Keratinocyte (primary cell): Measurements from ENCODE around the gene TIGD4. TPM values are rescaled to one million over a fixed set of nuclear protein-coding genes. Genes with fewer than 3 reads are reported as not detected.

ENCODE experiments used
- DNase-seq: peaks from one replicate; pipeline ENCODE4 v3.0.0-alpha.2; 2011; ENCODE audit warnings: low read depth, missing footprints, low spot score
- FAIRE-seq: peaks from 2 replicates; lab custom pipeline; 2011; peaks lifted over from hg19 to GRCh38; lab: Jason Lieb, UNC
- H2AFZ ChIP-seq: 2 replicates; pipeline ENCODE4 v1.6.0; 2012; ENCODE audit warnings: low read length, control low read depth, inconsistent platforms; ENCODE audit not compliant: control insufficient read depth
- H3K27ac ChIP-seq: 2 replicates; pipeline ENCODE4 v1.5.1; 2011; ENCODE audit warnings: low read length; ENCODE audit not compliant: control insufficient read depth, insufficient read depth
- H3K27me3 ChIP-seq: 3 replicates; pipeline ENCODE4 v1.6.0; 2011; ENCODE audit warnings: low read length; ENCODE audit not compliant: control insufficient read depth, insufficient read depth; ENCODE audit errors: extremely low read depth
- H3K36me3 ChIP-seq, 2 experiments: 2 replicates in 1 of 2; 3 replicates in 1 of 2; pipeline ENCODE4 v1.5.1; 2011; ENCODE audit warnings: low read length in 2 of 2, mild to moderate bottlenecking in 1 of 2; ENCODE audit not compliant: control insufficient read depth in 2 of 2, insufficient read depth in 2 of 2; ENCODE audit errors: extremely low read depth in 1 of 2
- H3K4me1 ChIP-seq: 3 replicates; pipeline ENCODE4 v1.5.1; 2011; ENCODE audit warnings: low read length; ENCODE audit not compliant: control insufficient read depth, insufficient read depth; ENCODE audit errors: extremely low read depth
- H3K4me2 ChIP-seq: 3 replicates; pipeline ENCODE4 v1.6.0; 2011; ENCODE audit warnings: low read depth, low read length; ENCODE audit not compliant: control insufficient read depth, insufficient read depth; ENCODE audit errors: extremely low read depth
- H3K4me3 ChIP-seq, 3 experiments: fragments of 200-600 bp in 1 of 3; sonication (generic) in 1 of 3; 2 replicates in 2 of 3; 3 replicates in 1 of 3; pipeline ENCODE4 v1.5.1; 2011 to 2016; ENCODE audit warnings: low read length in 3 of 3, mild to moderate bottlenecking in 3 of 3, control low read depth in 2 of 3, inconsistent platforms in 1 of 3, low read depth in 1 of 3, mixed read lengths in 1 of 3, mixed run types in 1 of 3, moderate library complexity in 1 of 3; ENCODE audit not compliant: control insufficient read depth in 2 of 3, insufficient read depth in 2 of 3; ENCODE audit errors: extremely low read depth in 1 of 3
- H3K79me2 ChIP-seq: 2 replicates; pipeline ENCODE4 v1.6.0; 2012; ENCODE audit warnings: low read length; ENCODE audit not compliant: control insufficient read depth, insufficient read depth
- H3K9ac ChIP-seq: 3 replicates; pipeline ENCODE4 v1.6.0; 2011; ENCODE audit warnings: low read length; ENCODE audit not compliant: control insufficient read depth, insufficient read depth; ENCODE audit errors: extremely low read depth
- H3K9me1 ChIP-seq: 3 replicates; pipeline ENCODE4 v1.6.0; 2011; ENCODE audit warnings: low read length; ENCODE audit not compliant: control insufficient read depth, insufficient read depth; ENCODE audit errors: extremely low read depth
- H3K9me3 ChIP-seq: 2 replicates; pipeline ENCODE4 v1.5.1; 2012; ENCODE audit warnings: low read depth, low read length; ENCODE audit not compliant: control insufficient read depth
- H4K20me1 ChIP-seq: 3 replicates; pipeline ENCODE4 v1.6.0; 2011; ENCODE audit warnings: low read length; ENCODE audit not compliant: control insufficient read depth, insufficient read depth; ENCODE audit errors: extremely low read depth
- EZH2 ChIP-seq: IDR thresholded peaks from one replicate; pipeline ENCODE4 v1.6.1; 2012; ENCODE audit warnings: inconsistent platforms, mild to moderate bottlenecking, low read length, moderate library complexity
- dilution Hi-C: fragments of 300-500 bp; cut with MboI; formaldehyde crosslinking; loops from one replicate; pipeline ENCODE4 v1.7.0; 2020; ENCODE audit warnings: low sequenced_read_pairs; ENCODE audit not compliant: extremely low pct_ligation_motif_present
- polyA plus RNA-seq, 5 experiments: library from polyadenylated mRNA; depleted of rRNA in 3 of 5; stranded (reverse) in 3 of 5; stranded (forward) in 1 of 5; unstranded in 1 of 5; fragments of >200 nt; gene quantifications; 1 replicate in 1 of 5; 2 replicates in 3 of 5; 3 replicates in 1 of 5; pipeline versions ENCODE4 v1.2.1 to v1.2.3, GENCODE V29; 2011 to 2012; ENCODE audit warnings: missing spikeins in 2 of 5, low read depth in 1 of 5, low replicate concordance in 1 of 5
- TF ChIP-seq, protein P1 (sequence below), 3 experiments: IDR thresholded peaks in 1 of 3; conservative IDR thresholded peaks in 1 of 3; optimal IDR thresholded peaks in 1 of 3; 2 replicates in 2 of 3; 3 replicates in 1 of 3; pipeline versions ENCODE3 to v1.5.1; 2011; ENCODE audit warnings: low read length in 3 of 3, mild to moderate bottlenecking in 3 of 3, moderate library complexity in 2 of 3, control low read depth in 1 of 3, inconsistent platforms in 1 of 3; ENCODE audit not compliant: insufficient read depth in 2 of 3; ENCODE audit errors: extremely low read depth in 1 of 3

TIGD4 gene
- polyA plus RNA-seq, 1 donor (not counting 4 experiments of a cell fraction or from before 2014, with no cell fraction given), result 0.21 TPM

DNA sequence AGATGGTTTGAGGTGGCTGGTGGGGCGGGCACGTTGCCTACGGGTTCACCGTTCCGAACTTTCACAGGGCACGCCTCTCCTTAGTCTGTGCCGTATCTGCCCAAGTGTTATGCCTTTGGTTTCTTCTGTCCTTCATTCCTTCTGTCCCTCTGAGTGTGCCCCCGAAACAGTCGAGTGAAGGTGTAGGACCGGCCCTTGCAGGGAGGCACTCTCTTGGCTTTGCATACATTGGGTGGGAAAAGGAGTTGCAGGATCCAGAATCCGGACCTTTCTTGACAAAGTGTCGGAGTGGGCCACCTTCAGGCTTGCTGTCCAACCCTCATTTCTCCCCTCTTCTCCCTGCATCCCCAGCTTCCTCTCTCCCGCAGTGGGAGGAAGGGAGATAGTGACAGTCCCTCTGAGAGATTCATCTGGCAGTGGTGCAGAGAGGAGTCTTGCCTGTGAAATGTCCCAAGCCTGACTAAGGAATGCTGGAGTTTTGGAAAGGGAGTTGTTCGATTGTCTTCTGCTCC is 793 bp upstream of the TIGD4 start:
- H3K4me1 ChIP-seq, result peaks cover 23% of the 10 kb centered on the region
- peaks cover 46% of the 10 kb centered on the region for H3K79me2 ChIP-seq
- peak overlapping the region; percentile 83 for H3K9ac ChIP-seq
- FAIRE-seq, result peak; percentile 20
- H3K4me2 ChIP-seq, result peak overlapping the region; percentile 98
- H3K4me3 ChIP-seq, result peak overlapping the region; percentile 75 to 94 (median 90)
- peak; percentile 30 for DNase-seq
- TF ChIP-seq, protein P1, sequence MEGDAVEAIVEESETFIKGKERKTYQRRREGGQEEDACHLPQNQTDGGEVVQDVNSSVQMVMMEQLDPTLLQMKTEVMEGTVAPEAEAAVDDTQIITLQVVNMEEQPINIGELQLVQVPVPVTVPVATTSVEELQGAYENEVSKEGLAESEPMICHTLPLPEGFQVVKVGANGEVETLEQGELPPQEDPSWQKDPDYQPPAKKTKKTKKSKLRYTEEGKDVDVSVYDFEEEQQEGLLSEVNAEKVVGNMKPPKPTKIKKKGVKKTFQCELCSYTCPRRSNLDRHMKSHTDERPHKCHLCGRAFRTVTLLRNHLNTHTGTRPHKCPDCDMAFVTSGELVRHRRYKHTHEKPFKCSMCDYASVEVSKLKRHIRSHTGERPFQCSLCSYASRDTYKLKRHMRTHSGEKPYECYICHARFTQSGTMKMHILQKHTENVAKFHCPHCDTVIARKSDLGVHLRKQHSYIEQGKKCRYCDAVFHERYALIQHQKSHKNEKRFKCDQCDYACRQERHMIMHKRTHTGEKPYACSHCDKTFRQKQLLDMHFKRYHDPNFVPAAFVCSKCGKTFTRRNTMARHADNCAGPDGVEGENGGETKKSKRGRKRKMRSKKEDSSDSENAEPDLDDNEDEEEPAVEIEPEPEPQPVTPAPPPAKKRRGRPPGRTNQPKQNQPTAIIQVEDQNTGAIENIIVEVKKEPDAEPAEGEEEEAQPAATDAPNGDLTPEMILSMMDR (optimal IDR thresholded peaks at IDR 0.05 in 1 of 3, IDR thresholded peaks at IDR 0.05 in 1 of 3, conservative IDR thresholded peaks at IDR 0.05 in 1 of 3; ENCODE audit: extremely low read depth in 1 of 3, insufficient read depth in 2 of 3, low read length in 3 of 3), result no peak
- no peak for TF ChIP-seq EZH2
- dilution Hi-C loops, result no loop called here
- peak overlapping the region; percentile 98 for H2AFZ ChIP-seq
- H3K27me3 ChIP-seq, result no peaks in the 10 kb centered on the region
- peaks cover 2% of the 10 kb centered on the region for H3K9me1 ChIP-seq
- H4K20me1 ChIP-seq, result no peaks in the 10 kb centered on the region
- H3K9me3 ChIP-seq, result no peaks in the 10 kb centered on the region
- H3K36me3 ChIP-seq, result peaks cover 0 to 3% of the 10 kb centered on the region in 2 experiments
- H3K27ac ChIP-seq, result peak overlapping the region; percentile 87

DNA sequence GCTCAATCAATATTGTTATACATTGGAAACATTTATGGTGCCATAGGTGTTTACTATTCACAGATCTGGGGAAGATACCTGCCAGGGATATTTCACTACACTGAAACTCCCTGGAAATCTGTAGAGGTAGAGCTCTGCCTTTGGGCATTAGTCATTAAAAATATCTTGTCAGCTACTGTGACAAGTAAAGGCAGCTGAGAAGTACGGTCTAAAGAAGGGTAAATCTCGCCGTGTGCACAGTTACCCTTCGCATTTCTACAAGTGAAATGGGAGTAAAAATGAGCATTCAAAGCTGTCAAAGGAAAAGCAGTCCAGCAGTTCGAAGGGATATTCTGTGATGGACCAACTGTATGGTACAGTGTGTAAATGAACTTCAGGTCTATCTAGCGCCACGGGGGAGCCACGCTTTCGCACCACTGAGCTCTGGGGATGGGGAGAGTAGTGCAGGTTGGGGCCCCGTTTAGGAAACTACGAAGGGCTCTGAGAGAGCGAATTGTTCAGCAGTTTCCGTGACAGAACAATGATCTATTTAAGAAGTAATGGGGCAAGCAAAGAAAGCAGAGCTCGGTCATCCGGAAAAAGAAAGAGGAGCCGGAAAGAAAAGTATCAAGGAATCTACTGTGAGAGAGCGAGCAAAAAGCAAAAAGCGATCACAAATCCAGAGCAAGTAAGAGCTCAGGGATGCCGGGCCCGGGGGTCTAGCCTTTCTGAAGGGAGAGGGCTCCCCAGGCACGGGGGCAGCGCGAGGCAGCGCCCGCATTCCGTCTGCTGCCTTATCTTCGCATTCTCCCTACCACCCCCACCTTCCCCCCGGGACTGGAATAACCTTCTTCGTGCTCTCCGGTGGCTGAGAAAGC is 646 bp downstream of the TIGD4 start:
- Histone ChIP-seq H3K9ac (peak overlapping the region; percentile 83), H3K79me2 (peaks cover 38% of the 10 kb centered on the region), H3K27ac (peak overlapping the region; percentile 87), H3K36me3 (no peaks in the 10 kb centered on the region), H3K9me1 (peaks cover 2% of the 10 kb centered on the region), H3K4me2 (peak overlapping the region; percentile 98), H3K9me3 (no peaks in the 10 kb centered on the region), H2AFZ (peak overlapping the region; percentile 97), H3K27me3 (no peaks in the 10 kb centered on the region), H3K4me3 (peak overlapping the region; percentile 75 to 94 (median 90)), H4K20me1 (no peaks in the 10 kb centered on the region), H3K4me1 (peaks cover 23% of the 10 kb centered on the region)
- dilution Hi-C loops, result no loop called here
- FAIRE-seq (no peak), DNase-seq (no peak)
- TF ChIP-seq, protein P1 (optimal IDR thresholded peaks at IDR 0.05 in 1 of 3, IDR thresholded peaks at IDR 0.05 in 1 of 3, conservative IDR thresholded peaks at IDR 0.05 in 1 of 3; ENCODE audit: extremely low read depth in 1 of 3, insufficient read depth in 2 of 3, low read length in 3 of 3), result no peak
- TF ChIP-seq EZH2, result no peak
